Renal cortex interstitium (tissue), 15 donors: ENCODE data around the gene NT5DC1. TPM values are rescaled to one million over a fixed set of nuclear protein-coding genes. Genes with fewer than 3 reads are reported as not detected.

Source experiments
- DNase-seq, 11 donors: peaks; one replicate each; pipeline ENCODE4 v3.0.0-alpha.2; 2013; ENCODE audit warnings: low read depth in 9 of 11, low spot score in 4 of 11; ENCODE audit errors: extremely low read depth in 1 of 11
- long read RNA-seq, 16 experiments: transcript quantifications; one replicate each; lab custom pipeline, GENCODE V29; 2026
- polyA plus RNA-seq, 3 donors: library from polyadenylated mRNA; unstranded; fragments of 120-200 nt; gene quantifications; one replicate each; pipeline ENCODE4 v1.2.1, GENCODE V29; 2013; ENCODE audit not compliant: insufficient read length in 3 of 3

Gene NT5DC1
- 10 to 100 TPM; 40.7 to 47.7 (median 45.2) TPM for polyA plus RNA-seq
- long read RNA-seq, donor 1, full-length matches to known transcripts: 10 of 15 reads
- long read RNA-seq, donor 1, partial matches to known transcripts: 5 of 15 reads
- long read RNA-seq, donor 1, other reads (novel, unspliced or antisense): 0 of 15 reads
- long read RNA-seq, donor 2, full-length matches to known transcripts: 5 of 5 reads
- long read RNA-seq, donor 2, partial matches to known transcripts: 0 of 5 reads
- long read RNA-seq, donor 2, other reads (novel, unspliced or antisense): 0 of 5 reads
- long read RNA-seq, donor 3, full-length matches to known transcripts: 11 of 11 reads
- long read RNA-seq, donor 3, partial matches to known transcripts: 0 of 11 reads
- long read RNA-seq, donor 3, other reads (novel, unspliced or antisense): 0 of 11 reads
- long read RNA-seq, donor 4, full-length matches to known transcripts: 9 of 9 reads
- long read RNA-seq, donor 4, partial matches to known transcripts: 0 of 9 reads
- long read RNA-seq, donor 4, other reads (novel, unspliced or antisense): 0 of 9 reads
- long read RNA-seq, donor 5: 0 reads
- long read RNA-seq, donor 6, full-length matches to known transcripts: 11 of 19 reads
- long read RNA-seq, donor 6, partial matches to known transcripts: 8 of 19 reads
- long read RNA-seq, donor 6, other reads (novel, unspliced or antisense): 0 of 19 reads
- long read RNA-seq, donor 7, full-length matches to known transcripts: 3 of 8 reads
- long read RNA-seq, donor 7, partial matches to known transcripts: 5 of 8 reads
- long read RNA-seq, donor 7, other reads (novel, unspliced or antisense): 0 of 8 reads
- long read RNA-seq, donor 8: 0 reads
- long read RNA-seq, donor 9, full-length matches to known transcripts: 11 of 17 reads
- long read RNA-seq, donor 9, partial matches to known transcripts: 6 of 17 reads
- long read RNA-seq, donor 9, other reads (novel, unspliced or antisense): 0 of 17 reads
- long read RNA-seq, donor 10, full-length matches to known transcripts: 10 of 22 reads
- long read RNA-seq, donor 10, partial matches to known transcripts: 12 of 22 reads
- long read RNA-seq, donor 10, other reads (novel, unspliced or antisense): 0 of 22 reads
- long read RNA-seq, donor 11, full-length matches to known transcripts: 6 of 6 reads
- long read RNA-seq, donor 11, partial matches to known transcripts: 0 of 6 reads
- long read RNA-seq, donor 11, other reads (novel, unspliced or antisense): 0 of 6 reads
- long read RNA-seq, donor 12, full-length matches to known transcripts: 2 of 2 reads
- long read RNA-seq, donor 12, partial matches to known transcripts: 0 of 2 reads
- long read RNA-seq, donor 12, other reads (novel, unspliced or antisense): 0 of 2 reads
- long read RNA-seq, donor 13: 0 reads
- long read RNA-seq, donor 14, full-length matches to known transcripts: 10 of 10 reads
- long read RNA-seq, donor 14, partial matches to known transcripts: 0 of 10 reads
- long read RNA-seq, donor 14, other reads (novel, unspliced or antisense): 0 of 10 reads
- long read RNA-seq, donor 15, full-length matches to known transcripts: 7 of 7 reads
- long read RNA-seq, donor 15, partial matches to known transcripts: 0 of 7 reads
- long read RNA-seq, donor 15, other reads (novel, unspliced or antisense): 0 of 7 reads
- long read RNA-seq, donor 16, full-length matches to known transcripts: 23 of 28 reads
- long read RNA-seq, donor 16, partial matches to known transcripts: 5 of 28 reads
- long read RNA-seq, donor 16, other reads (novel, unspliced or antisense): 0 of 28 reads

DNA sequence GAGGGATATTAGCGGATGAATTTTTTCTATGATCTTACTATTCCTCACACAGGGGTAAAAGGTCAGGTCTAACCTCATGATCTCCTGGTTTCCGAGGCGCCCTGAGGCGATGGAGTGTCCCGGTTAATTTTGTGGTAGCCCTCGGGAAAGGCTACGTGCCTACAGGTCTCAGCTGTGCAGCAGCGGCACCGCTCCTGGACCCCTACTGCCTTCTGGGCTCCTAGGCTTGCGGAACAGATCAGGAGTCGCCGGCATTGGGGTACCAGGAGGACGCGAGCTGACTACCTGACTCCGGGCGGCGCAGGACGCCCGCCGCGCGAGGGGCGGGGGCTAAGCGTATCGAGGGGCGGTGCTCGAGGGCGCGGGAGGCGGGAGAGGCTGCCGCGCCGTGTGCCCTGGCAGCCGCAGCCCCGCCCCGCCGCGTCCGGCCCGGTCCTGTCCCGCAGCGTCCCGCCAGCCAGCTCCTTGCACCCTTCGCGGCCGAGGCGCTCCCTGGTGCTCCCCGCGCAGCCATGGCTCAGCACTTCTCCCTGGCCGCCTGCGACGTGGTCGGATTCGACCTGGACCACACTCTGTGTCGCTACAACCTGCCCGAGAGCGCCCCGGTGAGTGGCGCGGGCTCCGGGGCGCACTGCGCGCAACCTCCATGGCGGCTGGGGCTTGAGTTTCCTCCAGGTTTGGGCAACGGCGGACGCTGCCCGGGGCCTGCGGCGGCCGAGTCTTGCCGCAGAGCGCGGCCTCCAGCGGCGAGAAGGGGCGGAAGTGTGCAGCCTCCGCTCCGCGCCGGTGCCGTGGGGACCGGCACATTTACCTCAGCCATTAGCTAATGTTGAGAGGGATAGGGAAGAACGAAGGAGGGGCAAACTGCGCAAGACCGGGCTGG, at the start of gene NT5DC1:
TSS of gene NT5DC1 (plus strand) at position 435 of the 883 bp plus-strand sequence. CDS start at position 513, 78 bp downstream.
- DNase-seq: peak; percentile 47 to 76 (median 72)

- no peak for DNase-seq
Measured at GRCh38 chr6:116051244-116051643, 49.4 kb upstream of the NT5DC1 start.

DNA sequence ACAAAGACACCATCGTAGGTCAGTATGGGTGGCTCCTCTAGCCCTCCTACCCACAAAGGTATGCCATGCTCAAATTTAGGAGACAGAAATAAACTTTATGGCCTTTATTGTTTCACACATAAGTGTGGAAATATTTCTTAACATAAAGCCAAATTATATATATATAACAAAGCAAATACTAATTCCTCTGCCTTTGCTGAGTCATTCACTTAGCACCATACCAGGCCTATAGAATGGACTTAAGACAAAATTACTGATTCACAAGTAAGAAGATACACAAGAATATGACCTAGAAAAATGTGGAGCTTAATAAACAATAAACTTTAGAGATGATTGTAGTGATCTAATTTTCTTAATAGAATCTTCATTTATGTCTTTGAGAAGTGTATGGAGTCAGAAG, 45.1 kb upstream of the NT5DC1 start:
- DNase-seq: no peak

DNA sequence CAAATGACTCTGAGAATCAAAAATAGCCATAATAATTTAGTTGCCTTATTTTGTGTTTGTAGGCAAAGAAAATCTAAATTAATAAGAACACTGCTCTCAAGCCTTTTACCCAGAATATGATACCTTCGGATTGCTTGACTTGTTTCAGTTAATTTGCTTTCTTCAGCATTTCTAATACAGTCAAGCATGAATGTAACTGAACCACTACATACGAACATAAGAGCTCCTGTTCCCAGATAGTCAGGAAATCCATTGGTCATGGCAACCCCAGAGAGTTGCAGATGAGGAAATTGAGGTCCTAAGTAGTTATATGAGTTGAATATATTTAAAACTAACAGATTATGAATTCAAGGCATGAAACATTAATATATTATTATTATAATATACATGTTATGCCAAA, 42.9 kb upstream of the NT5DC1 start:
- DNase-seq: no peak

DNA sequence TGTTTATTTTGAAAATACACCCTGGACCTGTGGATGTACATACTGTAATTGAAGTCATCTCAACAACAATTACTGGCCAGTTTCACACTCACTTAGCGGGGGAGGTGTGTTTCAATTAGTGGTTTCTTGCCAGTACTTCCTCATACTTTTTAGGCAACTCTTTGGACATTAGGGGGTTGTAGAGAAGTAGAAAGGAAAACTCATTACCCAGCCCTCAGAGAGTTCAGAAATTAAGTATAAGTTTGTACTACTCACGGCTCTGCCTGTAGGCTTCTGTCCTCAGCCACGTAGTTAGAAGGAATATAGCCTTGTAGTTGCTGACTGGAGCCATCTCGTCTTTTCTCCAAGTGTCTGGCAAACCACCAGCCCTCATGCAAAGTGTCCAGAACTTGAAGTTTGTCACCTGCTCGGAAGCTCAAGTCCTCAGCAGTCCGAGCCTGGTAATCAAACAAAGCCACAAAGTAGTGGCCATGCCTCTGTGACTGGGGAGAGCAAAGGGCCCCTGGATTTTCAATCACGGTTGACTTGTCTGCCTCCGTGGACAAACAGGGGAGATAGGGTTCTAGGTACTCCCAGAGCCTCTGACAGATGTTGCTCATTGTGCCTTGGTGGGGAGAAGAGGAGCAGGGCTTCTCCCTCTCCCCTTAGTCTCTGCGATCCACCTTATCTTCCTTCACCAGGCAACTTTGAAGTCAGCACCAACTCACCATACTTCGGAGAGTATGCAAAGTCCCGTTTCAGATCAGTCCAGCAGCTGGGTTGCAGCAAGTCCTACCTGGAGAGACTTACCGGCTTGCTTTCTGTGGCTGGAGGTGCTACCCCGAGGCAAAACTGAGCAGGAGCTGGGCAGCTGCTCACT, 40.7 kb upstream of the NT5DC1 start:
- DNase-seq: peak in 5 of 11 donors; percentile 18 to 38 (median 34)

- DNase-seq: peak in 4 of 11 donors; percentile 15 to 68 (median 26)
Measured at GRCh38 chr6:116060572-116061283, 39.9 kb upstream of the NT5DC1 start, which contains the start of gene FRK. FRK (minus strand) TSS chr6:116060891; CDS start chr6:116060311, 580 bp downstream.

- DNase-seq: no peak
Measured at GRCh38 chr6:116062496-116062895, 38.2 kb upstream of the NT5DC1 start.

GRCh38 chr6:116064666-116065065, 36.0 kb upstream of the NT5DC1 start:
- DNase-seq: no peak

- DNase-seq: no peak
Measured at GRCh38 chr6:116066789-116067188, 33.9 kb upstream of the NT5DC1 start.

DNA sequence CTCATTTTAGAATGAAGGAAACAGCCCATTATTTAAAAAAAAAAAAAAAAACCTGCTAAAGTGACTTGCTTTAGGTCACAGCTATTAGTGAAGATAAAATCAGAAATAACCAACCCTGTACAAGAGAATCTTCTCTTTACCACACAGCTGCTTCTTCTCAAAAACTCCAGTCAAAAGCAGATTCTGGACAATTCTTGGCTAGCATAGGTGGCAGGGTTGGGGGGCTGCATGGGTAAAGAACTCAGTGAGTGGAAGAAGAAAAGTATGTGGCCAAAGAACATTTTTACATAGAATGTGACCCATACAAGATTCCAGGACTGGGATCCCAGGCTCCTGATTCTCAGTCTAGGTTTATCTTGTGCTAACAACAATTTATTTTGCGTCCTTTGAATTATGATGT, 30.6 kb upstream of the NT5DC1 start:
- no peak for DNase-seq

DNA sequence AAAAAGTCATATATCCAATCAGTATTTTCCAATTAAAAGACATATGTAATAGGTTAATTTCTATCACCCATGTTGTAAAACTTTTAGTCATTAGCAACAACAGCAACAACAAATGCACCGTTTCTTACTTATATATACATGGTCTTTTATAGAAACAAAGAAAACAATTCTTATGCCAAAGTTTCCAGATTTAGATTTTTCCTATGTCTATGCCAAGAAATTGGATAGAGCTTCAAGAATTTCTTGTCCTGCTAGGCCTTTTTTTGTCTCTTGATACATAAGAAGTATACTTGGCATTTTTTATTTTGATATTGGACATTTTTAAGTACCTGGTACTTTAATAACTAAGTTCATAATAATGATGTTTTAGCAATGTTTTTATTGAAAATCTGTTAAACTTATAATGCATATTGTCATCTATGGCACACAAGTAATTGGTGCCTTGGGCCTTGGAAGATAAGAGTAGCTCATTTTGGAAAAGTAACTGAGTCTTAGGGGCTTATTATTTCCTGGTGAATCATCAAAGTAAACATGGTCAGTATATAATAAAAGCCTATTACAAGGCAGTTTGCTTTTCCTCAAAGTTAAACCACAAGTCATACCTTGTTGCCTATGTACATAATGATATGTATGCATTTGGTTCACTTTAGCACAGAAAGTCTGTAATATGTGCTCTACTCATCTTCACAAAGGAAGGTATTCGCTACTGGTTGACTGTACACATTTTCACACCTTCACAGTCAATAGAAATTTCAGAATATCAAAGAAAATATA, 29.9 kb upstream of the NT5DC1 start:
- DNase-seq: no peak

DNA sequence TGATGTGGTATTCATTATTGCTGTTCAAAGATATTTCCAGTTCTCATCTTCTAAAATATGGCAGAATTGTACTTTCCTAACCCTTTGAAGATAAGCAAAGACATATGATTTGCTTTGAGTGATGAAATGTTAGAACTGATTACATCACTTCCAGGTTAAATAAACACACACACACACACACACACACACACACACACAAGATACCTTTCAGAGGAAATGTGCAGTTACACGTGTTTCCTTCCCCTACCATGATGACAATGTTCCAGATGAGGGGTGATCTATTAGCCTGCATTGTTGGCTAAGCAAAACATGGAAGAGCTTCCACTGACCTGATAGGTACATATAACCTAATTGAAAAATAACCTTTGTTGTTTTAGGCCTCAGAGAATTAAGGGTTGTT, 28.3 kb upstream of the NT5DC1 start:
- DNase-seq: no peak

DNA sequence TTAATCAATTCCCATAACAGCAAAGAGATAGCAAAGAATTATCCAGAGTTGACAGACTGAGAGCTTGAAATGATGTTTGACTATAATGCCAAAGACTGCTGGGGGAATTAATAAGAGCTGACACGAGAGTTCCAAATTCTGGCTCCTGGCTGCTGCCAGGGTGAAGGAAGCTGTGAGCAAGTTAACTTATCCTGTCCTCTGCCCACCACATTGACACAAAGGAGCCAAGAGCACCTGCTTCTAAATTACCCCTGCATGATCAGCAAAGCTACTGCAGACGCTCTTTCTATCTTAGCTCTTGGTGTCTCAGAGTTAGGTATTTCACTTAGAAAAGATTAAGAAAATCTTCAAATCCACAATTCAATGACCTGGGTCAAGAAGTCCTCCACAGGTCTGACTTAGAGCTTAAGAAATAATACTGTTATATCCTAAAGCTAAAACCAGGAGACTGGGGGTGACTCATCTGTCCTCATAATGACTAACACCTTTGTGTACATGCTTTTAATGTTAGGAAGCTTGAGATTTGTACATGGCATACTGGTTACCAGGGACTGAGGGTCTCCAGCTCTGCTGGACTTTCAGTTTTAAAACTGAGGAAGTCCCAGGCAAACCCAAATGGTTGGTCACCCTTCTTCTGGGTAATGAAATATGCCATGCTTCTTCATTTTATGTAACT, 26.8 kb upstream of the NT5DC1 start:
- DNase-seq: no peak

DNA sequence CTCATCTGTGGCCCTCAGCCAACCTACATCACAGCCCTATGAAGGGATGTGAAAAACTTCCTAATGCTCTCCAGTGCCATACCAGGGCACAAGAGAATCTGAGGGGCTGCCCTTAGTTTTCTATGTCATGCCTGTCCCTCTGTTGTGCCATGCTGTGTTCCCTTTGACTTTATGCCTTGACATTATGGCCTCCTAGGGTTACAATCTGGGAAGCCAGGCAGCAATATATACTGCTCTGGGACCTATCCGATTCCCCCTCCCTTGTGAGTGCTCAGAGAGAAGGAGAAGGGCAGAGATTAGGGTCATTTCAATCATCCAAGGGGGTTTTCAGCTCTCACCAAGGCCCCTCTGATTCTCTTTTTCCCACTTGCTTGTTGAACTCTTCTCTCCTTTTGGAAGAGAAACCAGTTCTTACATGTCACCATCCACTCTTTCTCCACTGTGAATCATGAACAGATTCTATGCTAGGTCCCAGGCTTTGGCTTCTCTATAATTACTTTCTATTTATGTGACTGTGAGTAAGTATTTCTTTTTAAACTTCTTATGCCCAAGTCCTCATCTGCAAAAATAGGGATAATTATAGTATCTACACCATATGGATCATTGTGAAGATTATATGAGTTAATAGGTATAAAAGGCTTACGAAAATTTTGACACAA, 25.8 kb upstream of the NT5DC1 start:
- DNase-seq: no peak
